NCI-H1694 treated with DMSO at 0.1 percent for 48 hours (cell line): ENCODE measurements around the gene CHST15.

Source experiments
- DNase-seq: peaks from one replicate; lab custom pipeline; 2025; lab: John Stamatoyannopoulos, UW

The CHST15 gene

DNA sequence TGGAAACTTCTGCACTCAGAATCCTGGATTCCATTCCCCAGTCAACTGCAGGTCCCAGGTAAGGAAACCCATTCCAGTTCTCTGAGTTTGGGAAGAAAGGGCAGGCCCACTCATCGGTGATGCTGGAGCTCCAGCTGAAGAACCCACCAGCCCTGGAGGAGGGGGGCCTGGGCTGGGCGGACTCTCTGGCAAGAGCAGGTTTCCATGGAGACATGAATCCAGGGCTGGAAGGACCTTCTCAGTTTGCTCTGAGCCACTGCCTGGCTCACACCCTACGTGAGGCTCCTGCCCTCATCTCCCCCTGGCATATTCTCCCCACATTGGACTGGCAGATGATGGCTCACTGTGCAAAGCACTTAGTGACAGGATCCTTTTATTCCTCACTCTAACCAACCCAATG, 128.4 kb downstream of the CHST15 start:
- DNase-seq: no peak

DNA sequence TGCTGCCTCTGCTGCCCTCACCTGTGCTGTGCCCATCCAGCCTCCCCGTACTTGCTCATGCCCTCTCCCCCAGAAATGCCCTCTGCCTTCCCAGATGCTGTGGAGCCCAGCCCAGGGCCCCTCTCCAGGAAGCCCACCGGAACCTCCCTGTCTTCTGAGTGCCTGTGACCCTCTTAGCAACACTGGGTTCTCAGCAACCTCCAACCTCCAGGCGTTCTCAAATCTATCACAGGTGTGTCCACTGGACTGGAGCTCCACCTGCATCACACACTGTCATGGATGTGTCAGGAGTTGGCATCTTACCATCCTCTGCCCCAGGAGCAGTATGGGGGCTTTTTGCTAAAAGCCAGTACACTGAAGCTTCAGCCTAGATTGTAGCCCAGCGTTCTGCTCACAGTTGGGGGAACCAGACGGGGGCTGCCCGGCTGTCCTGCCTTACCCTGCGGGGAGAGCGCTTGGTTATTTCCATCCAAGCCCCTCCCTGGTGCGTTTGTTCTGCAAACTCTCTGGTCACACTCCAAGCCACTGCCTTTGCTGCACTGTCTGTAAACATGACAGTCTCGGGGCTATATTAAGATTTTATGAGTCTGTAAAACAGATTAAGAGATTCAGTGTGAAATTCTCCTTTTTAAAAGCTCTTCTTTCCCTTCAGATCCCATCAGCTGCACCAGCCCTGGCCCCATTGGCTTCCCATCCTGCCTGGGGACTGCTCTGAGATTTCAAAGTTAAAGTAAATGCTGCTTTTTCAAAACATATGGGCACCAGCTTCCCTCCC, 130.5 kb downstream of the CHST15 start:
- DNase-seq: no peak

DNA sequence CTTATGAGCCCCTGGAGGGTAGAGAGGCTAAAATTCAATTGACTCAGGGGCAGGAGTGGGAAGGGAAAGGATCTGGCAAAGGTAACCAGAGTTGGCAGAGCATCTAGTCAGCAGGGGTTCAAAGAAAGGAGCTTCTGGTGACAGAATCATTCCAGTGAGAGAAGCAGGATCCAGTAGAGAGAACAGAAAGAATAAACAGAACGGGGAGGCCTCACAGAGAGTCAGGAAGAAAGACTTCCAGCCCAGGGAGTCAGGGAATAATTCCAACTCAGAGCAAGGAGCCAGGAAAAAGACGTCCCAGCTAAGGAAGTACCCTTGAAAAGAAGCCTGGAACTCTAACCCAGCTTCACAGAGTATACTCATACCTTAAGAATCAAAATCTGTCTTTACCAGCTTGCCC, 135.2 kb downstream of the CHST15 start:
- no peak for DNase-seq
